Left lung (tissue), 10 donors: Measurements from ENCODE around the gene COMMD9. TPM values are rescaled to one million over a fixed set of nuclear protein-coding genes. Genes with fewer than 3 reads are reported as not detected.

ENCODE experiments used
- ATAC-seq: fragments of 200-7000 bp; cut with Tn5 transposase; one replicate; pipeline ENCODE4 v1.9.1; 2020; ENCODE audit warnings: moderate library complexity
- DNase-seq, 4 donors: peaks; one replicate each; pipeline ENCODE4 v3.0.0-alpha.2; 2013 to 2020
- H3K27ac ChIP-seq, 2 donors: fragments of 200-600 bp; sonication (generic) in 1 of 2; one replicate each; pipeline versions ENCODE4 v1.5.0 to v1.8.0; 2020 to 2021
- H3K27me3 ChIP-seq, 2 donors: fragments of 200-600 bp; sonication (generic) in 1 of 2; one replicate each; pipeline versions ENCODE4 v1.5.0 to v1.8.0; 2020 to 2021
- H3K36me3 ChIP-seq, 2 donors: fragments of 200-600 bp; sonication (generic) in 1 of 2; one replicate each; pipeline versions ENCODE4 v1.5.0 to v1.8.0; 2020 to 2021
- H3K4me1 ChIP-seq, 2 donors: fragments of 200-600 bp; one replicate each; pipeline ENCODE4 v1.8.0; 2021
- H3K4me3 ChIP-seq, 2 donors: fragments of 200-600 bp; sonication (generic) in 1 of 2; one replicate each; pipeline versions ENCODE4 v1.5.0 to v1.8.0; 2020 to 2021; ENCODE audit warnings: mild to moderate bottlenecking in 1 of 2
- H3K9me3 ChIP-seq, 2 donors: fragments of 200-600 bp; sonication (generic) in 1 of 2; one replicate each; pipeline versions ENCODE4 v1.5.0 to v1.8.0; 2020 to 2021
- intact Hi-C, 2 donors: fragments of 100-400 bp; cut with DNase I; formaldehyde crosslinking; loops; one replicate each; pipeline versions ENCODE4 v1.11.2 to v1.14.2; 2022
- polyA plus RNA-seq, 6 donors: library from polyadenylated mRNA; unstranded; fragments of 120-200 nt; gene quantifications; one replicate each; pipeline ENCODE4 v1.2.1, GENCODE V29; 2013; ENCODE audit not compliant: insufficient read length in 6 of 6
- total RNA-seq, 2 donors: library from RNA; stranded (reverse); fragmentation: NEBNext Ultra II Directional; extraction: Animal tissue kit (Norgen Biotek cat#: 25700); gene quantifications; one replicate each; pipeline ENCODE4 v1.2.1, GENCODE V29; 2021
- TF ChIP-seq, protein P1 (sequence below), 2 donors: fragments of 200-600 bp; sonication (generic) in 1 of 2; IDR thresholded peaks; one replicate each; pipeline versions ENCODE4 v1.5.0 to v1.8.0; 2021; ENCODE audit warnings: antibody characterized with exemption in 2 of 2
- donor health status: DM: no; HTN: yes; CAD: no.
- donor health status: DM: no; HTN: no; CAD: no.

The COMMD9 gene
- total and polyA plus RNA-seq, 8 donors: 59.9 to 87.2 (median 69.5) TPM

- TF ChIP-seq, protein P1, sequence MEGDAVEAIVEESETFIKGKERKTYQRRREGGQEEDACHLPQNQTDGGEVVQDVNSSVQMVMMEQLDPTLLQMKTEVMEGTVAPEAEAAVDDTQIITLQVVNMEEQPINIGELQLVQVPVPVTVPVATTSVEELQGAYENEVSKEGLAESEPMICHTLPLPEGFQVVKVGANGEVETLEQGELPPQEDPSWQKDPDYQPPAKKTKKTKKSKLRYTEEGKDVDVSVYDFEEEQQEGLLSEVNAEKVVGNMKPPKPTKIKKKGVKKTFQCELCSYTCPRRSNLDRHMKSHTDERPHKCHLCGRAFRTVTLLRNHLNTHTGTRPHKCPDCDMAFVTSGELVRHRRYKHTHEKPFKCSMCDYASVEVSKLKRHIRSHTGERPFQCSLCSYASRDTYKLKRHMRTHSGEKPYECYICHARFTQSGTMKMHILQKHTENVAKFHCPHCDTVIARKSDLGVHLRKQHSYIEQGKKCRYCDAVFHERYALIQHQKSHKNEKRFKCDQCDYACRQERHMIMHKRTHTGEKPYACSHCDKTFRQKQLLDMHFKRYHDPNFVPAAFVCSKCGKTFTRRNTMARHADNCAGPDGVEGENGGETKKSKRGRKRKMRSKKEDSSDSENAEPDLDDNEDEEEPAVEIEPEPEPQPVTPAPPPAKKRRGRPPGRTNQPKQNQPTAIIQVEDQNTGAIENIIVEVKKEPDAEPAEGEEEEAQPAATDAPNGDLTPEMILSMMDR (IDR thresholded peaks at IDR 0.05): no peak
- no peak overlapping the region for H3K4me3 ChIP-seq
- no peaks in the 10 kb centered on the region for H3K4me1 ChIP-seq
- H3K27ac ChIP-seq: no peak overlapping the region
- no peaks in the 10 kb centered on the region for H3K9me3 ChIP-seq
- H3K27me3 ChIP-seq: no peaks in the 10 kb centered on the region
- H3K36me3 ChIP-seq: peaks cover 0 to 71% of the 10 kb centered on the region in 2 donors
- DNase-seq: no peak
- no peak for ATAC-seq
- intact Hi-C loops: no loop called here
Observed at GRCh38 chr11:36273110-36273509, 16.1 kb downstream of the COMMD9 start.

DNA sequence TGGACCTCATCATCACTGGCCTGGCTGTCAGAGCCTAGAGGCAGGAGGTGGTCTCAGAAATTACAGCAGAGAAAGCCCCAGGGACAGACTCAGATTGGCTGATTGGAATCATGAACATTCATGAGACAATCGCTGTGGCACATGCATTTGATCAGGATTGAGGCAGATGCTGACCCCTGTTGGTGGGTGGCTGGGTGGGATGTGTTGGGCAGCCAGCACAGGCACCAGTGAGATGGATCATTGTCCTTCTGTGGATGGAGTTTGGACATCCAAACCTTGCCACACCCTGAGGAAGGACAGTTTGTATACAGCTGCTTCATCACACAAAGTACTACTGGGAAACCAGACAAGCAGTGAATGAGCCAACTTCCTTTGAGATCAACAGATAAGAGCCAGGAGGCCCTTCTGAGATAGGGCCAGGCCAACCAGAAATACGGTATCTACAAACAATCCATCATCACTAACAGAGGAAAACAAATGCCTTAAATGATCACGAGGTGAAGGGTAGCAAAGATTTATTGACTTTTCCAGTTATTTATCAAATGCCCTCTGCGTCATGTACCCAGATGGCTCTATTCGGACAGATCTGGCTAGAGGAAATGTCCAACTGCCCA, 17.3 kb downstream of the COMMD9 start:
- no peak for DNase-seq
- TF ChIP-seq, protein P1 (IDR thresholded peaks at IDR 0.05): no peak
- no peaks in the 10 kb centered on the region for H3K4me1 ChIP-seq
- intact Hi-C loops: no loop called here
- H3K27ac ChIP-seq: no peak overlapping the region
- peaks cover 0 to 63% of the 10 kb centered on the region in 2 donors for H3K36me3 ChIP-seq
- no peak for ATAC-seq
- H3K27me3 ChIP-seq: no peaks in the 10 kb centered on the region
- no peaks in the 10 kb centered on the region for H3K9me3 ChIP-seq
- H3K4me3 ChIP-seq: no peak overlapping the region

DNA sequence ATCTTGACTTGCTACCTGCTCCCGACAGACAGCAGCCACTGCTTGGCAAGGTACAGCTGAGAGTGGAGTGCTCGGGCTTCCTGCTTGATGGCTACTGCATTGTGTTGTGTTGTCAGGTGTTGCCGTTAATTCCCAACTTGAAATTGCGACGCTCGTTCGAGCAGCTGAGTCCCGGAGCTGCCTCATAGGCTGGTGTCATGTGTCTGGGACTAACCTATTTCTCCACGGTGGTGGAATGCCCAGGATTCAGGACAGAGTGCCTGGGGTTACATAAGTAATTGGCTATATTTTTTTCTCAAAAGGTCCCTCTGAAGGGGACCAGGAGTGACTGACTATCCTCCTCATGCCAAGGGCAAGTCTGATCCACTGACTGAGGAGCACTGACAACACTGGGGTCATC, 18.5 kb downstream of the COMMD9 start:
- H3K27me3 ChIP-seq: no peaks in the 10 kb centered on the region
- intact Hi-C loops: no loop called here
- no peaks in the 10 kb centered on the region for H3K4me1 ChIP-seq
- ATAC-seq (no peak), DNase-seq (no peak)
- peaks cover 0 to 51% of the 10 kb centered on the region in 2 donors for H3K36me3 ChIP-seq
- H3K9me3 ChIP-seq: no peaks in the 10 kb centered on the region
- no peak overlapping the region for H3K4me3 ChIP-seq
- H3K27ac ChIP-seq: no peak overlapping the region
- TF ChIP-seq, protein P1 (IDR thresholded peaks at IDR 0.05): no peak

- Histone ChIP-seq H3K9me3 (no peaks in the 10 kb centered on the region), H3K27ac (no peak overlapping the region), H3K4me3 (no peak overlapping the region), H3K36me3 (peaks cover 0 to 28% of the 10 kb centered on the region in 2 donors), H3K27me3 (no peaks in the 10 kb centered on the region), H3K4me1 (no peaks in the 10 kb centered on the region)
- intact Hi-C loops: loop anchor here in 1 of 2 donors (10.0 kb wide), 3 partner anchors 114 to 454 kb away; no protein-coding TSS in a partner anchor
- ATAC-seq: no peak
- TF ChIP-seq, protein P1 (IDR thresholded peaks at IDR 0.05): no peak
- no peak for DNase-seq
Observed at GRCh38 chr11:36268337-36268985, 20.8 kb downstream of the COMMD9 start.

- no peaks in the 10 kb centered on the region for H3K9me3 ChIP-seq
- TF ChIP-seq, protein P1 (IDR thresholded peaks at IDR 0.05): no peak
- no peak overlapping the region for H3K4me3 ChIP-seq
- ATAC-seq (no peak), DNase-seq (no peak)
- no peaks in the 10 kb centered on the region for H3K4me1 ChIP-seq
- H3K36me3 ChIP-seq: peaks cover 0 to 11% of the 10 kb centered on the region in 2 donors
- no peak overlapping the region for H3K27ac ChIP-seq
- peaks cover 0 to 5% of the 10 kb centered on the region in 2 donors for H3K27me3 ChIP-seq
- intact Hi-C loops: loop anchor here in 1 of 2 donors (10.0 kb wide), 3 partner anchors 112 to 452 kb away; no protein-coding TSS in a partner anchor
Observed at GRCh38 chr11:36266767-36267166, 22.5 kb downstream of the COMMD9 start.
